Left ventricle myocardium inferior (tissue), 1 donor: Measurements from ENCODE around the gene FAM131C. TPM values are rescaled to one million over a fixed set of nuclear protein-coding genes. Genes with fewer than 3 reads are reported as not detected.
"Not testable (repeated sequence)": the region's sequence is repeated elsewhere in the genome, so short reads cannot be mapped to it uniquely, and the experiment has no call there.

ENCODE experiments used
- DNase-seq: peaks from one replicate; pipeline ENCODE4 v3.0.0-alpha.2; 2020
- H3K27ac ChIP-seq: fragments of 200-600 bp; replicated peaks from 2 replicates; pipeline ENCODE4 v1.8.0; 2021
- H3K27me3 ChIP-seq: fragments of 200-600 bp; 2 replicates; pipeline ENCODE4 v1.8.0; 2021; ENCODE audit warnings: low read depth
- H3K36me3 ChIP-seq: fragments of 200-600 bp; 2 replicates; pipeline ENCODE4 v1.8.0; 2021
- H3K4me1 ChIP-seq: fragments of 200-600 bp; 2 replicates; pipeline ENCODE4 v1.8.0; 2021
- H3K4me3 ChIP-seq: fragments of 200-600 bp; 2 replicates; pipeline ENCODE4 v1.8.0; 2021; ENCODE audit warnings: mild to moderate bottlenecking, moderate library complexity
- H3K9me3 ChIP-seq: fragments of 200-600 bp; replicated peaks from 2 replicates; pipeline ENCODE4 v1.8.0; 2021
- intact Hi-C: fragments of 100-400 bp; cut with micrococcal nuclease; formaldehyde crosslinking; loops from one replicate; pipeline ENCODE4 v1.11.0; 2022
- total RNA-seq: library from RNA; stranded (reverse); fragmentation: NEBNext Ultra II Directional; extraction: Animal tissue kit (Norgen Biotek cat#: 25700); gene quantifications from one replicate; pipeline ENCODE4 v1.2.1, GENCODE V29; 2021
- TF ChIP-seq, protein P1 (sequence below): fragments of 200-600 bp; IDR thresholded peaks from 2 replicates; pipeline ENCODE4 v1.8.0; 2021; ENCODE audit warnings: antibody characterized with exemption, mild to moderate bottlenecking, borderline replicate concordance
- donor health status: DM: no; HTN: yes; CAD: no; lungs with severe emphysema.

FAM131C gene
- total RNA-seq, 1 donor from 2014 or later, result 5.4 TPM

- intact Hi-C loops, result no loop called here
- TF ChIP-seq, protein P1, sequence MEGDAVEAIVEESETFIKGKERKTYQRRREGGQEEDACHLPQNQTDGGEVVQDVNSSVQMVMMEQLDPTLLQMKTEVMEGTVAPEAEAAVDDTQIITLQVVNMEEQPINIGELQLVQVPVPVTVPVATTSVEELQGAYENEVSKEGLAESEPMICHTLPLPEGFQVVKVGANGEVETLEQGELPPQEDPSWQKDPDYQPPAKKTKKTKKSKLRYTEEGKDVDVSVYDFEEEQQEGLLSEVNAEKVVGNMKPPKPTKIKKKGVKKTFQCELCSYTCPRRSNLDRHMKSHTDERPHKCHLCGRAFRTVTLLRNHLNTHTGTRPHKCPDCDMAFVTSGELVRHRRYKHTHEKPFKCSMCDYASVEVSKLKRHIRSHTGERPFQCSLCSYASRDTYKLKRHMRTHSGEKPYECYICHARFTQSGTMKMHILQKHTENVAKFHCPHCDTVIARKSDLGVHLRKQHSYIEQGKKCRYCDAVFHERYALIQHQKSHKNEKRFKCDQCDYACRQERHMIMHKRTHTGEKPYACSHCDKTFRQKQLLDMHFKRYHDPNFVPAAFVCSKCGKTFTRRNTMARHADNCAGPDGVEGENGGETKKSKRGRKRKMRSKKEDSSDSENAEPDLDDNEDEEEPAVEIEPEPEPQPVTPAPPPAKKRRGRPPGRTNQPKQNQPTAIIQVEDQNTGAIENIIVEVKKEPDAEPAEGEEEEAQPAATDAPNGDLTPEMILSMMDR, result no peak
Measured at GRCh38 chr1:16110884-16111283, 37.4 kb upstream of the FAM131C start.

GRCh38 chr1:16110456-16110855 is 37.0 kb upstream of the FAM131C start:
- DNase-seq, result no peak
- Histone ChIP-seq H3K4me3 (no peak overlapping the region), H3K27me3 (no peaks in the 10 kb centered on the region), H3K27ac (no peak overlapping the region), H3K9me3 (peaks cover 14% of the 10 kb centered on the region), H3K4me1 (peaks cover 20% of the 10 kb centered on the region), H3K36me3 (no peaks in the 10 kb centered on the region)
- TF ChIP-seq, protein P1, result no peak
- intact Hi-C loops, result no loop called here

More at GRCh38 chr1:16110884-16111283, 37.4 kb upstream of the FAM131C start:
- no peak for DNase-seq
- H3K4me1 ChIP-seq, result peaks cover 20% of the 10 kb centered on the region
- H3K27me3 ChIP-seq, result no peaks in the 10 kb centered on the region
- H3K9me3 ChIP-seq, result peaks cover 14% of the 10 kb centered on the region
- no peaks in the 10 kb centered on the region for H3K36me3 ChIP-seq
- no peak overlapping the region for H3K4me3 ChIP-seq
- no peak overlapping the region for H3K27ac ChIP-seq

DNA sequence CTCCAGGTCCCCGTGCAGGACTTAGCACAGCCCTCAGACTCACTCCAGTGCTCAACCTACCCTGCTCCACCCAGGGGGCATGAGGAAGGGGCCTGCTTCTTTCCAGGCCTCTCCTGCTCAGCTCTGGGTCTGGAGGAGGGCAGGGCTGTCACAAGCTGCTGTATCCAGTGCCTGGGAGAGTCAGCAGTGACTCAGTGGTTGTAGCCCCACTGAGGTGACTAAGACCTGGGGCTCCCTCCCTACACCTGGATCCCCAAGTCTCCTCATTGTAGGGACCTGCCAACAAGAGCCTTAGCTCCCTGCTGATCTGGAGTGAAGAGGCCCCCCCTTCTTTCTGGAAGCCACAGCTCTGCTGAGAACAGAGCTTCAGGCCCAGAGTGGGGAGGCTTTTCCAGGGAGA is 36.1 kb upstream of the FAM131C start:
- DNase-seq, result no peak
- Histone ChIP-seq H3K9me3 (peaks cover 14% of the 10 kb centered on the region), H3K27ac (no peak overlapping the region), H3K27me3 (no peaks in the 10 kb centered on the region), H3K36me3 (no peaks in the 10 kb centered on the region), H3K4me1 (peaks cover 20% of the 10 kb centered on the region), H3K4me3 (no peak overlapping the region)
- intact Hi-C loops, result no loop called here
- TF ChIP-seq, protein P1, result no peak

DNA sequence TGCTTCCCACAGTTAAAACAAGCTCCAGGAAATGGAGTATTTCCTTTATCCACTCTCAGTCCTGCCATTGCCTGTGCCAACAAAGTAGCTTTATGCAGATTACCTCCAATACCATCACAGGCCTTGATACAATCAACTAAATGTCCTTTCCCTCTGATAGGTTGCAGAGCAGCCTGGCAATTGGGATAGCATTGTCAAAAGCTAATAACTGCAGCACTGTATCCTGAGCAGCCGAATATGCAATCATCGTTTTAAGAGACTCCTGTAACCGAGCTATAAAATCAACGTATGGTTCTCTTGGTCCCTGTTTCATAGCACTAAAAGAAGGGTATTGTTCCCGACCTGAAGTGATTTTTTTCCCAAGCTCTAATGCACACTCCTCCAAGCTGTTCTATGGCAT is 33.6 kb upstream of the FAM131C start:
- intact Hi-C loops, DNase-seq, H3K4me1 ChIP-seq, H3K36me3 ChIP-seq, H3K27me3 ChIP-seq, H3K4me3 ChIP-seq, H3K27ac ChIP-seq: not testable (repeated sequence)
- H3K9me3 ChIP-seq, result peaks cover 14% of the 10 kb centered on the region

DNA sequence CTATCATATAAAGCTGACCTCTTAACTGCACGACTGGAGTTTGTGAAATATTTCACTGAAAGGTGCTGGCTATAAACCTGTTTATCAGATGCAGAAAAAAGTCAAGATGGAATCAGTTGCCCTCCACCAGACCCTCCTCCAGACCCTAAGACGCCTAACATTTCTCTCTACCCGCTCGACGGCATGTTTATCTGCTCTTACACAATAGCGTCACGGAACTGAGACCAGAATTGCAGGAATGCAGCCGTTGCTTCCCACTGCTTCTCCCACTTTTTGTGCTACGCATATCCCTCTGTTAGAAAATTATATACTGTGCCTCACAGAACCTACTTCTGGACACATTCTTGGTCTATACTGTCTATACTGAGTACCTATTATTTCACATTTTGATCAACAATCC is 28.2 kb upstream of the FAM131C start:
- no peak for DNase-seq
- Histone ChIP-seq H3K9me3 (no peaks in the 10 kb centered on the region), H3K4me3 (no peak overlapping the region), H3K36me3 (no peaks in the 10 kb centered on the region), H3K27ac (no peak overlapping the region), H3K4me1 (no peaks in the 10 kb centered on the region), H3K27me3 (no peaks in the 10 kb centered on the region)
- TF ChIP-seq, protein P1, result no peak
- intact Hi-C loops, result no loop called here

- Histone ChIP-seq H3K4me3 (no peak overlapping the region), H3K27me3 (no peaks in the 10 kb centered on the region), H3K9me3 (no peaks in the 10 kb centered on the region), H3K36me3 (no peaks in the 10 kb centered on the region), H3K27ac (no peak overlapping the region), H3K4me1 (no peaks in the 10 kb centered on the region)
- TF ChIP-seq, protein P1, result no peak
- DNase-seq, result no peak
- intact Hi-C loops, result no loop called here
Measured at GRCh38 chr1:16099412-16099811, 26.0 kb upstream of the FAM131C start.
